ENCODE measurements around the gene CRK. TPM values are rescaled to one million over a fixed set of nuclear protein-coding genes. Genes with fewer than 3 reads are reported as not detected.

CRK gene
- total RNA-seq, 4 donors from 2014 or later, result 33.8 to 59.3 (median 51.2) TPM

GRCh38 chr17:1467898-1468492 is 12.0 kb upstream of the CRK start:
- peaks cover 38 to 93% (median 42%) of the 10 kb centered on the region in 3 donors for H3K36me3 ChIP-seq
- WGBS, 2 donors, result 85 to 87% methylated on average over 5 to 14 of the region's 21 CpGs
- H3K27ac ChIP-seq, result peak overlapping the region in 1 of 4 donors; percentile 16
- H3K9me3 ChIP-seq, result no peaks in the 10 kb centered on the region
- peaks cover 0 to 8% (median 0%) of the 10 kb centered on the region in 3 donors for H3K4me1 ChIP-seq
- no peaks in the 10 kb centered on the region for H3K27me3 ChIP-seq
- intact Hi-C loops (cut with DNase I), result no loop called here
- no peak for DNase-seq
- H3K4me3 ChIP-seq, result no peak overlapping the region
- TF ChIP-seq POLR2A (IDR thresholded peaks at IDR 0.05), result no peak
- no peak for TF ChIP-seq CTCF (IDR thresholded peaks at IDR 0.05)

- no peak for TF ChIP-seq CTCF (IDR thresholded peaks at IDR 0.05)
- no peak for TF ChIP-seq POLR2A (IDR thresholded peaks at IDR 0.05)
- no CpG with 5 or more reads among the region's 16 CpGs for WGBS, 2 donors
- H3K9me3 ChIP-seq, result no peaks in the 10 kb centered on the region
- peaks cover 38 to 86% (median 42%) of the 10 kb centered on the region in 3 donors for H3K36me3 ChIP-seq
- intact Hi-C loops (cut with DNase I), result no loop called here
- peaks cover 0 to 15% (median 0%) of the 10 kb centered on the region in 3 donors for H3K4me1 ChIP-seq
- H3K27me3 ChIP-seq, result no peaks in the 10 kb centered on the region
- no peak overlapping the region for H3K27ac ChIP-seq
- DNase-seq, result no peak
- no peak overlapping the region for H3K4me3 ChIP-seq
Measured at GRCh38 chr17:1467258-1467657, 11.2 kb upstream of the CRK start.

- Histone ChIP-seq H3K36me3 (peaks cover 9 to 55% (median 20%) of the 10 kb centered on the region in 3 donors), H3K27ac (no peak overlapping the region), H3K4me3 (no peak overlapping the region), H3K9me3 (no peaks in the 10 kb centered on the region), H3K27me3 (no peaks in the 10 kb centered on the region), H3K4me1 (peaks cover 10 to 37% (median 14%) of the 10 kb centered on the region in 3 donors)
- WGBS, 2 donors, result 60 to 73% methylated on average over 1 to 3 of the region's 8 CpGs
- TF ChIP-seq CTCF (IDR thresholded peaks at IDR 0.05), result no peak
- TF ChIP-seq POLR2A (IDR thresholded peaks at IDR 0.05), result no peak
- intact Hi-C loops (cut with DNase I), result no loop called here
- DNase-seq, result no peak
Measured at GRCh38 chr17:1464186-1464585, 8.2 kb upstream of the CRK start.

- Histone ChIP-seq H3K9me3 (no peaks in the 10 kb centered on the region), H3K4me3 (peak overlapping the region in 1 of 4 donors; percentile 12), H3K27me3 (no peaks in the 10 kb centered on the region), H3K27ac (peak overlapping the region in 1 of 4 donors; percentile 30), H3K36me3 (peaks cover 5 to 37% (median 7%) of the 10 kb centered on the region in 3 donors), H3K4me1 (peaks cover 10 to 37% (median 14%) of the 10 kb centered on the region in 3 donors)
- 72 to 73% methylated on average over 24 to 28 of the region's 33 CpGs for WGBS, 2 donors
- DNase-seq, result no peak
- TF ChIP-seq POLR2A (IDR thresholded peaks at IDR 0.05) (no peak), CTCF (IDR thresholded peaks at IDR 0.05) (no peak)
- intact Hi-C loops (cut with DNase I), result no loop called here
Measured at GRCh38 chr17:1462164-1463112, 6.4 kb upstream of the CRK start.
